Measurements from ENCODE around the gene SIGLECL1.

DNA sequence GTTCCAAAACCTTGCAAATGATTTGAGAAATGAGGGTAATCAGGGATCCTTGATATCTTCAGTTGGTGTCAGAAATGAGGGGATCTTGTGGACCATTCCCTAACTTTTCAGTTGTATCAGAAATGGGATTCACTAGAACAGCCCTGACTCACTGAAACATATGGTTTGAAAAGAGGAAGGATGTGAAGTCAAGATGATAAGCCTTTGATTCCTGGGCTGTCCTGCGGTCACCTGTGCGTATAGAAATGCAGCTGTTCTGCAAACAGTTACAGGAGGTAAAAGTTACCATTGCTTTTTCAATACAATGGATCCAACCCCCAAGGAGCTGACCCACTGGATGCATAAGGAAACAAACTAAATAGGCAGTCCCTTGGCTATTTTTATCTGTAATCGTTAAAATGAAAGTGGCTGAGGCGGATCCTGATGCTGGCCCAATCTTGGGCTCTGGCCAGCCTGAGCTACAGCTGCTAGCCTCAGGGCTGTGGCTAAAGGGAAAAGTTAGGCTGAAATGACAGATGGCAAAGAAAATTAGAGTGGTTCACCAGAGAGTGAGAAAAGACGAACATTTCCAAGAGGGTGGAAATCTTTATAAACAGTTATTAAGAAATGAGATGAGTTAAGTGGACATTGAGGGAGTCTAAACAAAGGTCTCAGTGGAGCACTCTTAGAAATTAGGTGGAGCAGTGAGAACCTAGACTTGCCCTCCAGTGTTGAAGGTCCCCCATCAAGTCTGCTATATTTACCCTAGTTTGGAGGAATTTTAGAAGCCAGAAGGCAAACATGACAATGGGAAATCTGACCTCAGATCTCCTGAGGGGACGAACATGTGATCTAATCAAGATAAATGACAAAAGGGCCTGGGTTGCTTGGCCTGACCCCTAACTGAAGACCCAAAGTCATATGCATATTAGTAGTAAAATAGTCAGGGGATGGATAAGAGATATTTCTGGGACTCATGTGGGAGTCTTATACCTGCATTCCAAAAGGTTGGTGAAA lies 7.6 kb downstream of the SIGLECL1 start:
- TF ChIP-seq, protein P1, sequence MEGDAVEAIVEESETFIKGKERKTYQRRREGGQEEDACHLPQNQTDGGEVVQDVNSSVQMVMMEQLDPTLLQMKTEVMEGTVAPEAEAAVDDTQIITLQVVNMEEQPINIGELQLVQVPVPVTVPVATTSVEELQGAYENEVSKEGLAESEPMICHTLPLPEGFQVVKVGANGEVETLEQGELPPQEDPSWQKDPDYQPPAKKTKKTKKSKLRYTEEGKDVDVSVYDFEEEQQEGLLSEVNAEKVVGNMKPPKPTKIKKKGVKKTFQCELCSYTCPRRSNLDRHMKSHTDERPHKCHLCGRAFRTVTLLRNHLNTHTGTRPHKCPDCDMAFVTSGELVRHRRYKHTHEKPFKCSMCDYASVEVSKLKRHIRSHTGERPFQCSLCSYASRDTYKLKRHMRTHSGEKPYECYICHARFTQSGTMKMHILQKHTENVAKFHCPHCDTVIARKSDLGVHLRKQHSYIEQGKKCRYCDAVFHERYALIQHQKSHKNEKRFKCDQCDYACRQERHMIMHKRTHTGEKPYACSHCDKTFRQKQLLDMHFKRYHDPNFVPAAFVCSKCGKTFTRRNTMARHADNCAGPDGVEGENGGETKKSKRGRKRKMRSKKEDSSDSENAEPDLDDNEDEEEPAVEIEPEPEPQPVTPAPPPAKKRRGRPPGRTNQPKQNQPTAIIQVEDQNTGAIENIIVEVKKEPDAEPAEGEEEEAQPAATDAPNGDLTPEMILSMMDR (IDR thresholded peaks at IDR 0.05), result no peak
- TF ChIP-seq EZH2 (IDR thresholded peaks at IDR 0.05; ENCODE audit: borderline replicate concordance, insufficient read depth, low read depth, low read length, poor library complexity, severe bottlenecking), result no peak

Data from B cell (primary cell).